KG1 (cell line): ENCODE measurements around the gene PIGV.
A peak's percentile ranks its signal among the peaks of the same experiment; 100 is the strongest.
"Not testable (repeated sequence)": the region's sequence is repeated elsewhere in the genome, so short reads cannot be mapped to it uniquely, and the experiment has no call there.

Source experiments
- DNase-seq: peaks from one replicate; lab custom pipeline; 2025; lab: John Stamatoyannopoulos, UW

PIGV gene

GRCh38 chr1:26833432-26834405 lies 46.0 kb downstream of the PIGV start:
- peak; percentile 85 for DNase-seq

GRCh38 chr1:26837665-26838064 lies 49.9 kb downstream of the PIGV start:
- not testable (repeated sequence) for DNase-seq

GRCh38 chr1:26838474-26839338 lies 51.0 kb downstream of the PIGV start:
- DNase-seq, result no peak

DNA sequence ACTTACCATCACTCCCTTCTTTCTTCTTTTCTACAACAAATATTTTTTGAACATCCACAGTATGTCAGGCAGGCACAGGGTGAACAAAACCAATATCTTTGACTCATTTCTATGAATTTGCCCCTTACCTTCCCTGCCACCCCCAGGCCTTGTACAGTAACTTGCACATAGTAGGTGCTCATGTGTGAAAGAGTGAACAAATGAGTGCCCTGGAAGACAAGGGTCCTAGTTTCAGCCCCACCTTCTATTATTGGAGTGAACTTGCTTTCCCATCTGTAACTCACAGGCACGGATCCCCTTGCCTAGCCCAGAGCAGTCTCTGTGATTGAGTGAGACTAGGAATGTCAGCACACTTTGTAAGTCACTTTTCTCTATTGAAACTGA lies 51.6 kb downstream of the PIGV start:
- DNase-seq, result no peak

GRCh38 chr1:26839779-26840178 lies 52.0 kb downstream of the PIGV start:
- DNase-seq, result no peak

DNA sequence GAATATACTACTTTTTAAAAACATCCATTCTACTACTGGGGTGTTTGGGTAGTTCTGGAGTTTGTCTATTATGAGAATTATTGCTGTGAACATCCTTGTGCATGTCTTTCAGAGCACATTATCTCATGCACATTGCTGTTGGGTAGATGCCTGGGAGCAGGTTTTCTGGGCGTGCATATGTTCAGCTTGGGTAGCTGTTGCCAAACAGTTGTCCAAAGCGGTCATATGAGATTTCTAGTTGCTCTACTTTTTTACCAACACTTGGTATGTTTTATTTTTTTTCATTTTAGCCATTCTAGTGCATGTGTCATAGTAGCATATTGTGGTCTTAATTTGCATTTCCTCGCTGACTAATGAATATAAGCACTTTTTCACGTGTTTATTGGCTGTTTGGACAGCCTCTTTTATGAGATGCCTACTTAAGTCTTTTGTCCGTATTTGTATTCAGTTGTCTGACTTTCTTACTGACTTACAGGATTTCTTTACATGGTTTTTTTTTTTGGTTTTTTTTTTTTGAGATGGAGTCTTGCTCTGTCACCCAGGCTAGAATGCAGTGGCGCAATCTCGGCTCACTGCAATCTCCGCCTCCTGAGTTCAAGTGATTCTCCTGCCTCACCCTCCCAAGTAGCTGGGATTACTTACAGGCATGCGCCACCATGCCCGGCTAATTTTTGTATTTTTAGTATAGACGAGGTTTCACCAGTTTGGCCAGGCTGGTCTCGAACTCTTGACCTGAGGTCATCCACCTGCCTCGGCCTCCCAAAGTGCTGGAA lies 56.9 kb downstream of the PIGV start:
- no peak for DNase-seq

DNA sequence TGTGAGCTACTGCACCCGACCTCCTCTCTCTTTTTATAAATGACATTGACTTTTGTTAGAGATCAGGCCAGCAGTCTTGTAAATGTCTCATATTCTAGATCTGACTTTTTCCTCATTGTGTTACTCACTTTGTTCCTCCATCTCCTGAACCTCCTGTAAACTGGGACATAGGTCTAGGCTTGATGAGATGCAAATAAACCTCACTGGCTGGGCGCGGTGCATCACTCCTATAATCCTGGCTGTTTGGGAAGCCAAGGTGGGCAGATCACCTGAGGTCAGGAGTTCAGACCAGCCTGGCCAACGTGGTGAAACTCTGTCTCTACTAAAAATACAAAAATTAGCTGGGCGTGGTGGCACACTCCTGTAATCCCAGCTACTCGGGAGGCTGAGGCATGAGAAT lies 60.1 kb downstream of the PIGV start:
- not testable (repeated sequence) for DNase-seq
